Mesodermal cell (in vitro differentiated cells): Measurements from ENCODE around the gene CEP44.
A peak's percentile ranks its signal among the peaks of the same experiment; 100 is the strongest.
"Not testable (repeated sequence)": the region's sequence is repeated elsewhere in the genome, so short reads cannot be mapped to it uniquely, and the experiment has no call there.

Experiments used
- H3K27ac ChIP-seq: 2 replicates; pipeline ENCODE4 v1.7.0; 2013; ENCODE audit warnings: mild to moderate bottlenecking, low read depth, low read length, moderate library complexity; ENCODE audit not compliant: severe bottlenecking
- H3K36me3 ChIP-seq: 2 replicates; pipeline ENCODE4 v1.7.1; 2013; ENCODE audit warnings: mild to moderate bottlenecking, low read length, moderate library complexity; ENCODE audit not compliant: control insufficient read depth, insufficient read depth
- H3K4me1 ChIP-seq: one replicate; pipeline ENCODE4 v1.7.1; 2013; ENCODE audit warnings: mild to moderate bottlenecking, low read length; ENCODE audit not compliant: insufficient read depth, control insufficient read depth, poor library complexity, severe bottlenecking
- H3K4me3 ChIP-seq: 2 replicates; pipeline ENCODE4 v1.7.0; 2013; ENCODE audit warnings: low read length, control low read depth, mild to moderate bottlenecking; ENCODE audit not compliant: insufficient read depth, poor library complexity, severe bottlenecking; ENCODE audit errors: extremely low read depth
- H3K9me3 ChIP-seq: 2 replicates; pipeline ENCODE4 v1.7.1; 2013; ENCODE audit warnings: mild to moderate bottlenecking, low read length, moderate library complexity; ENCODE audit not compliant: control insufficient read depth
- WGBS, 2 experiments: methylation state at CpG; one replicate each; pipeline ENCODE4 v1.1.5; 2013; ENCODE audit warnings: missing lambda C conversion rate in 2 of 2; ENCODE audit not compliant: insufficient coverage in 2 of 2; 5-methylcytosine and 5-hydroxymethylcytosine counted together

Gene CEP44

DNA sequence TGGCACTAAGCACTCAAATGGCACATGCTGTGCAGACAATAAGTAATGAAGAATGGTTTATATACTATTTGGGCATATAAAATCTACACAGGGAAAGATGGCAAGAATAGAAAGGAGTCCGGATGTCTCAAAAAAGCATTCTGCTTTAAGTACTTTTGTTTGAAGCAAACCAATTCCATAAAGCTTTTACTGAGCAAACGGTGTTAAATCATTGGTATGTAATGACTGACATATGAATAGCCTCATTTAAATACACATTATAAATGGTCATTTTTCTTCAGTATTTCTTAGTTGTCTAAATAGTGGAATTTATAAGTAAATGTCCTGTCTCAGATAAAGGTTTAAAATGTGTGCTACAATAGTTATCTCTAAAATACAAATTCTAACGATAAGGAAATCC, 6.3 kb upstream of the CEP44 start:
- Histone ChIP-seq H3K27ac (no peak overlapping the region), H3K4me3 (no peak overlapping the region), H3K9me3 (no peaks in the 10 kb centered on the region), H3K36me3 (no peaks in the 10 kb centered on the region), H3K4me1 (no peaks in the 10 kb centered on the region)
- no CpG with 5 or more reads among the region's 3 CpGs for WGBS, 2 experiments

DNA sequence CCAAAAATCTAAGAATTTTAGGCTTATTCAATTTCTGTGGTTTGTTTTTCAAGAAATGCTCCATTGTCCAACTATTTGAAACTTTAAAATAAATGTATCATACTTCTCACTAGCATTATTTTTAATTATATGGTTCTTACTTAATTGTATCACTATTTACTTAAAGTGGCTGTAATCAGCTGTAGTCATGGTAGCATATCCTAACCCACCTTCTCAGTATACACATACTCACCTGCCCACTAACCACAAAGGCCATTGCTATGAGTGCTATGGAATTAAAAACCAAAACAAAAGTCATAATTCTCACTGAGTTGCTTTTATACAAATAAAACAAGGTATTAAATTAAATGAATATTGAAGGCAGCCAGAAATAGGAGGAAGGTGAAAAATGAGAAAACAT, 5.2 kb upstream of the CEP44 start:
- no peak overlapping the region for H3K27ac ChIP-seq

GRCh38 chr4:174279433-174280155, 4.1 kb upstream of the CEP44 start:
- Histone ChIP-seq H3K4me1 (no peaks in the 10 kb centered on the region), H3K9me3 (no peaks in the 10 kb centered on the region), H3K27ac (no peak overlapping the region), H3K4me3 (no peak overlapping the region), H3K36me3 (no peaks in the 10 kb centered on the region)
- 86% methylated on average over 1 to 2 of the region's 3 CpGs for WGBS, 2 experiments

More for the DNA sequence above, 5.2 kb upstream of the CEP44 start:
- no peaks in the 10 kb centered on the region for H3K36me3 ChIP-seq
- no peaks in the 10 kb centered on the region for H3K4me1 ChIP-seq
- H3K9me3 ChIP-seq: no peaks in the 10 kb centered on the region
- H3K4me3 ChIP-seq: no peak overlapping the region

GRCh38 chr4:174281182-174281737, 2.5 kb upstream of the CEP44 start:
- WGBS, 2 experiments: 93 to 100% methylated on average over 2 of the region's 5 CpGs
- Histone ChIP-seq H3K9me3 (no peaks in the 10 kb centered on the region), H3K36me3 (no peaks in the 10 kb centered on the region), H3K4me1 (no peaks in the 10 kb centered on the region), H3K4me3 (no peak overlapping the region), H3K27ac (no peak overlapping the region)

DNA sequence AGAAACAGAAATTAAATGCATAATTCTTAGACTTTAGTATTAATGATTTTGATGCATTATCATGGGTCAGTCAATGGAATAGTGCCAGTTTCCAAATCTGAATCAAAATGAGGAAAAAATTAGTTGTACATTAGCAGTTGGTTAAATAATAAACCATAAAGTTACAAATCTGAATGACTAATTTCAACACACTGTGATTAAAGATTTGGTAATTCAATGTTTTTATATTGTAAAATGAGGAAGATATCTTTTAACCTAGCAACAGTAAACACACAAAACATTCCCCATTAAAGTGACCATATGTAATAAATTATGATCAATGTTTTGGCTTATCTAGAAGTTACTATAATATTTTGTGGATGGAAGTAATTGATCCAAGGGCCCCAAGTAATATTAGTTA, 1.8 kb upstream of the CEP44 start:
- peak overlapping the region; percentile 85 for H3K4me3 ChIP-seq
- H3K36me3 ChIP-seq: no peaks in the 10 kb centered on the region
- H3K9me3 ChIP-seq: no peaks in the 10 kb centered on the region
- H3K27ac ChIP-seq: no peak overlapping the region
- no peaks in the 10 kb centered on the region for H3K4me1 ChIP-seq

- peak overlapping the region; percentile 85 for H3K4me3 ChIP-seq
- no peaks in the 10 kb centered on the region for H3K9me3 ChIP-seq
- H3K27ac ChIP-seq: peak overlapping the region; percentile 95
- no peaks in the 10 kb centered on the region for H3K4me1 ChIP-seq
- no peaks in the 10 kb centered on the region for H3K36me3 ChIP-seq
- 3 to 7% methylated on average over 18 to 21 of the region's 22 CpGs for WGBS, 2 experiments
Measured at GRCh38 chr4:174282836-174283506, 740 bp upstream of the CEP44 start.

GRCh38 chr4:174284487-174284886, 776 bp downstream of the CEP44 start:
- Histone ChIP-seq H3K36me3 (no peaks in the 10 kb centered on the region), H3K9me3 (no peaks in the 10 kb centered on the region), H3K4me1 (no peaks in the 10 kb centered on the region), H3K27ac (peak overlapping the region; percentile 95), H3K4me3 (peak overlapping the region; percentile 85)
- WGBS, 2 experiments: 0 to 3% methylated on average over 3 of the region's 6 CpGs

DNA sequence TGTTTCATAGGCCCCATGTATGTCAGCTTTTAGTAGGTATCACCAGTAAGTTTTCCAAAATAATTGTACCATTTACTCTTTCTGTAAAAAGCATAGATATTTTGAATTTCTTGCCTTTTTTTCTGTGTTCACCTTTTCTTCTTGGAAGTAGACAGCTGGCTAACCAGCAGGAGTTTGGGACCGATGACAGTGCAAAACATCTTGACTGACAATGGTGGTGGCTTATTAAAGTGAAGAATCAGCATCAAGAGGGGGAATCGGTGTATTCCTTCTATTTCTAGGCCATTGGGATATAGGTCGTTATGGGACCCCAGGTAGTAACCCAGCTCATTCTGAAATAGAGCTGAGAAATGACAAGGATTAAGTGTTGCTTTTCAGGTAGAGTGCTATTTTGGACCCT, 3.2 kb downstream of the CEP44 start:
- Histone ChIP-seq H3K27ac (no peak overlapping the region), H3K9me3 (peaks cover 2% of the 10 kb centered on the region), H3K36me3 (no peaks in the 10 kb centered on the region), H3K4me1 (no peaks in the 10 kb centered on the region), H3K4me3 (no peak overlapping the region)
- WGBS, 2 experiments: 93 to 95% methylated on average over 2 to 3 of the region's 3 CpGs

DNA sequence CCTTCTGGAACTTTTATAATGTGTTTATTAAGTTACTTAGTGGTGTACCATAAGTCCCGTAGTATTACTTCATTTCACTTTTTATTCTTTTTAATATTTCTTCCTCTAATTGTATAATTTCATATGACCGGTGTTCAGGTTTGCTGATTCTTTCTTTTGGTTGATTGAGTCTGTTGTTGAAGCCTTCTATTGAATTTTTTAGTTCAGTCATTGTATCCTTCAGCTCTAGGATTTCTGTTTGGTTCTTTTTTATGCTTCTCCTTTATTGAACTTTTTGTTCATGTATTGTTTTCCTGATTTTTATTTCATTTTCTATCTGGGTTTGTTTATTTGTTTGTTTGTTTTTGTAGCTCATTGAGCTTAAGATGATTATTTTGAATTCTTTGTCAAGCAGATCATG, 8.8 kb downstream of the CEP44 start:
- Histone ChIP-seq H3K9me3 (peaks cover 11% of the 10 kb centered on the region), H3K36me3 (peaks cover 7% of the 10 kb centered on the region), H3K4me1 (no peaks in the 10 kb centered on the region), H3K4me3 (no peak overlapping the region), H3K27ac (no peak overlapping the region)
- no CpG with 5 or more reads among the region's 2 CpGs for WGBS, 2 experiments

DNA sequence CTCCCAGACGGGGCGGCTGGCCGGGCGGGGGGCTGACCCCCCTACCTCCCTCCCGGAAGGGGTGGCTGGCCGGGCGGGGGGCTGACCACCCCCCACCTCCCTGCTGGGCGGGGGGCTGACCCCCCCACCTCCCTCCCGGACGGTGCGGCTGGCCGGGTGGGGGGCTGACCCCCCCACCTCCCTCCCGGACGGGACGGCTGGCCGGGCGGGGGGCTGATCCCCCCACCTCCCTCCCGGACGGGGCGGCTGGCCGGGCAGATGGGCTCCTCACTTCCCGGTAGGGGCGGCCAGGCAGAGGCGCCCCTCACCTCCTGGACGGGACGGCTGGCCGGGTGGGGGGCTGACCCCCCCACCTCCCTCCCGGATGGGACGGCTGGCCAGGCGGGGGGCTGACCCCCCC, 10.9 kb downstream of the CEP44 start:
- peaks cover 12% of the 10 kb centered on the region for H3K36me3 ChIP-seq
- WGBS, 2 experiments: no CpG with 5 or more reads among the region's 30 CpGs
- peaks cover 11% of the 10 kb centered on the region for H3K9me3 ChIP-seq
- H3K4me3 ChIP-seq, H3K4me1 ChIP-seq, H3K27ac ChIP-seq: not testable (repeated sequence)

- Histone ChIP-seq H3K36me3 (peaks cover 13% of the 10 kb centered on the region), H3K9me3 (peaks cover 11% of the 10 kb centered on the region)
- H3K4me3 ChIP-seq, H3K4me1 ChIP-seq, H3K27ac ChIP-seq: not testable (repeated sequence)
- 100% methylated on average over 2 of the region's 27 CpGs; no CpG with 5 or more reads in 1 of the 2 experiments for WGBS, 2 experiments
Measured at GRCh38 chr4:174295142-174295541, 11.4 kb downstream of the CEP44 start.
